GM18517 (cell line): ENCODE measurements around the gene CANX.
"Not testable (repeated sequence)": the region's sequence is repeated elsewhere in the genome, so short reads cannot be mapped to it uniquely, and the experiment has no call there.

Source experiments
- ATAC-seq: cut with Tn5 transposase; IDR thresholded peaks from one replicate; pipeline ENCODE4 v1.9.1; 2021; ENCODE audit warnings: mild to moderate bottlenecking, moderate library complexity; ENCODE audit not compliant: unreplicated experiment

Gene CANX

GRCh38 chr5:179698935-179699615, at the start of gene CANX:
TSS of gene CANX (plus strand) at chr5:179698967. CDS start at chr5:179705682, 6,715 bp downstream.
- peak; percentile 7 for ATAC-seq

- ATAC-seq, result not testable (repeated sequence)
Observed at GRCh38 chr5:179649166-179649703, 49.5 kb upstream of the CANX start.

- not testable (repeated sequence) for ATAC-seq
Observed at GRCh38 chr5:179650245-179650644, 48.5 kb upstream of the CANX start.

GRCh38 chr5:179653135-179653534, 45.6 kb upstream of the CANX start:
- ATAC-seq, result not testable (repeated sequence)

GRCh38 chr5:179657302-179658178, 41.2 kb upstream of the CANX start:
- ATAC-seq, result peak; percentile 89

GRCh38 chr5:179658179-179658856, 40.4 kb upstream of the CANX start:
- peak; percentile 62 for ATAC-seq

GRCh38 chr5:179661647-179662046, 37.1 kb upstream of the CANX start:
- ATAC-seq, result not testable (repeated sequence)

- no peak for ATAC-seq
Observed at GRCh38 chr5:179668391-179668790, 30.4 kb upstream of the CANX start.

GRCh38 chr5:179678223-179679013, 20.3 kb upstream of the CANX start:
- ATAC-seq, result peak; percentile 78

- ATAC-seq, result peak; percentile 23
Observed at GRCh38 chr5:179679014-179679674, 19.6 kb upstream of the CANX start.

GRCh38 chr5:179680014-179680779, 18.6 kb upstream of the CANX start:
- no peak for ATAC-seq

GRCh38 chr5:179680780-179681401, 17.9 kb upstream of the CANX start, which contains the start of gene CBY3:
TSS of gene CBY3 (minus strand) at chr5:179681034. CDS start at chr5:179680918, 116 bp downstream.
- no peak for ATAC-seq

GRCh38 chr5:179689212-179689611, 9.6 kb upstream of the CANX start:
- not testable (repeated sequence) for ATAC-seq

- ATAC-seq, result no peak
Observed at GRCh38 chr5:179694561-179694960, 4.2 kb upstream of the CANX start.

- no peak for ATAC-seq
Observed at GRCh38 chr5:179696603-179697002, 2.2 kb upstream of the CANX start.

- ATAC-seq, result no peak
Observed at GRCh38 chr5:179697108-179697507, 1.7 kb upstream of the CANX start.

GRCh38 chr5:179697543-179697942, 1.2 kb upstream of the CANX start:
- not testable (repeated sequence) for ATAC-seq
